ENCODE data around the gene ABR.

ABR gene

GRCh38 chr17:1221209-1221608 lies 41.4 kb upstream of the ABR start:
- DNase-seq (ENCODE audit: low read depth in 1 of 2, low spot score in 1 of 2), result no peak
- H3K27ac ChIP-seq (replicated peaks), result no peak overlapping the region
- TF ChIP-seq, protein P1, sequence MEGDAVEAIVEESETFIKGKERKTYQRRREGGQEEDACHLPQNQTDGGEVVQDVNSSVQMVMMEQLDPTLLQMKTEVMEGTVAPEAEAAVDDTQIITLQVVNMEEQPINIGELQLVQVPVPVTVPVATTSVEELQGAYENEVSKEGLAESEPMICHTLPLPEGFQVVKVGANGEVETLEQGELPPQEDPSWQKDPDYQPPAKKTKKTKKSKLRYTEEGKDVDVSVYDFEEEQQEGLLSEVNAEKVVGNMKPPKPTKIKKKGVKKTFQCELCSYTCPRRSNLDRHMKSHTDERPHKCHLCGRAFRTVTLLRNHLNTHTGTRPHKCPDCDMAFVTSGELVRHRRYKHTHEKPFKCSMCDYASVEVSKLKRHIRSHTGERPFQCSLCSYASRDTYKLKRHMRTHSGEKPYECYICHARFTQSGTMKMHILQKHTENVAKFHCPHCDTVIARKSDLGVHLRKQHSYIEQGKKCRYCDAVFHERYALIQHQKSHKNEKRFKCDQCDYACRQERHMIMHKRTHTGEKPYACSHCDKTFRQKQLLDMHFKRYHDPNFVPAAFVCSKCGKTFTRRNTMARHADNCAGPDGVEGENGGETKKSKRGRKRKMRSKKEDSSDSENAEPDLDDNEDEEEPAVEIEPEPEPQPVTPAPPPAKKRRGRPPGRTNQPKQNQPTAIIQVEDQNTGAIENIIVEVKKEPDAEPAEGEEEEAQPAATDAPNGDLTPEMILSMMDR (IDR thresholded peaks at IDR 0.05; ENCODE audit: insufficient read depth, low read length), result no peak
- TF ChIP-seq GABPA (IDR thresholded peaks at IDR 0.05; ENCODE audit: low read depth) (no peak), POLR2AphosphoS5 (IDR thresholded peaks at IDR 0.05; ENCODE audit: low read depth) (no peak), SPI1 (IDR thresholded peaks at IDR 0.05; ENCODE audit: borderline replicate concordance, low read depth) (no peak), REST (IDR thresholded peaks at IDR 0.05; ENCODE audit: insufficient replicate concordance, low read depth) (no peak)
- H3K27me3 ChIP-seq (ENCODE audit: insufficient read depth, poor library complexity, severe bottlenecking), result no peaks in the 10 kb centered on the region
- H3K4me3 ChIP-seq (replicated peaks; ENCODE audit: insufficient read depth, low read length), result no peak overlapping the region

DNA sequence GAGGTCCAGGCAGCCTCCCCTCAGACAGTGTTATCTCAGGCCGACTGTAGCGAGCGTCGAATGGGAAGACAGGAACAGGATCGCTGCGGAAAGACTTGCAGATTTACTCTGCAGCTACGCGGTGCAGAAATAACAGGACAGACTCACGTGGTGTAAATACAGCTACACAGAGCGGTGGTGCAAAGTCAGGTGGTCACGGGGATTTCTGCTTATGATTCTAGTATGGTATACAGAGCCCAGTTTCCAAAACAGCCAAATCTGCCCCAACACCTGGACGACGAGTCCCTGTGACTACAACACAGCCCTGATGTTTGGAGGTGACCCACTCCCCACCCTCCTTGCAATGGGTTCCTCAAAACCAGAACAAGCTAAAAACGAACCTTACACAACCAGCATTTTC lies 40.6 kb upstream of the ABR start:
- DNase-seq (ENCODE audit: low read depth in 1 of 2, low spot score in 1 of 2), result no peak
- no peak overlapping the region for H3K27ac ChIP-seq (replicated peaks)
- H3K4me3 ChIP-seq (replicated peaks; ENCODE audit: insufficient read depth, low read length), result no peak overlapping the region
- TF ChIP-seq, protein P1 (IDR thresholded peaks at IDR 0.05; ENCODE audit: insufficient read depth, low read length), result no peak
- TF ChIP-seq SPI1 (IDR thresholded peaks at IDR 0.05; ENCODE audit: borderline replicate concordance, low read depth) (no peak), POLR2AphosphoS5 (IDR thresholded peaks at IDR 0.05; ENCODE audit: low read depth) (no peak), REST (IDR thresholded peaks at IDR 0.05; ENCODE audit: insufficient replicate concordance, low read depth) (no peak), GABPA (IDR thresholded peaks at IDR 0.05; ENCODE audit: low read depth) (no peak)
- H3K27me3 ChIP-seq (ENCODE audit: insufficient read depth, poor library complexity, severe bottlenecking), result no peaks in the 10 kb centered on the region

DNA sequence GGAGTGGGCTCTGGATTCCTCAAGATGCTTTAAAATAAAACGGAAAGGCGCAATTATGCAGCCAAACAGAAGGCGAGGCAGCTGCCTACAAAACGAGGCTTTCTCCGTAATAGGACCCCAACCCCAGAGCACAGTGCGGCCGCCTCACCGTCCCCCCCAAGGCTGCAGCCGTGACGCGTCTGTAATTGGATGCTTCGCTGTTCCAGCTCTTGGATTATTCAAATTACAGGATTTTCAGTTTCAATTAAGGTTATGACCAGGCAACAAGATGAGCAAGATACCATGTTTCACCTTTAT lies 37.3 kb upstream of the ABR start:
- no peak for DNase-seq (ENCODE audit: low read depth in 1 of 2, low spot score in 1 of 2)
- TF ChIP-seq GABPA (IDR thresholded peaks at IDR 0.05; ENCODE audit: low read depth) (no peak), SPI1 (IDR thresholded peaks at IDR 0.05; ENCODE audit: borderline replicate concordance, low read depth) (no peak), REST (IDR thresholded peaks at IDR 0.05; ENCODE audit: insufficient replicate concordance, low read depth) (no peak), POLR2AphosphoS5 (IDR thresholded peaks at IDR 0.05; ENCODE audit: low read depth) (no peak)
- TF ChIP-seq, protein P1 (IDR thresholded peaks at IDR 0.05; ENCODE audit: insufficient read depth, low read length), result no peak
- Histone ChIP-seq H3K4me3 (replicated peaks; ENCODE audit: insufficient read depth, low read length) (no peak overlapping the region), H3K27me3 (ENCODE audit: insufficient read depth, poor library complexity, severe bottlenecking) (no peaks in the 10 kb centered on the region), H3K27ac (replicated peaks) (no peak overlapping the region)

All from HL-60 (cell line).